ENCODE measurements around the gene PPIL1. TPM values are rescaled to one million over a fixed set of nuclear protein-coding genes. Genes with fewer than 3 reads are reported as not detected.

The PPIL1 gene
- polyA plus RNA-seq, 1 donor, result 35.1 TPM

DNA sequence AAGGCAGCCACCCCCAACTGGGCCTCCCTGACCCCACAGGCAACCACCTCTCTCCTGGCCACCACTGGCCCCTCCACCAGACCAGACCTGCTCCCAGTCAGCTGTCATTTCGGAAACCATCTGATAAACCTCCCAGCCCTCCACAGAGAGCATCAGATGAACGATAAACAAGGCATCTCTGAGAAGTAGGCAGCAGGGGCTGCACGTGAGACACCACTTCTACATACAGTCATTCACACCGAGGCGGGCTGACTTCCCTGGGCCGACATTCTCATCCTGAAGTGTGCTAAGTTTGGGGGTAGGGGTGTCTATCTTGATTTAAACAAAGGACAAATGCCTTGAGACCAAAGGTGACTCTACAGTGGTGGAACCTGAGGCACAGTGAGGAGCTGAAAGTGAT, 49.2 kb downstream of the PPIL1 start:
- no CpG with 5 or more reads among the region's 6 CpGs for WGBS (ENCODE audit: insufficient coverage, low lambda C conversion rate)
- no peak for DNase-seq

DNA sequence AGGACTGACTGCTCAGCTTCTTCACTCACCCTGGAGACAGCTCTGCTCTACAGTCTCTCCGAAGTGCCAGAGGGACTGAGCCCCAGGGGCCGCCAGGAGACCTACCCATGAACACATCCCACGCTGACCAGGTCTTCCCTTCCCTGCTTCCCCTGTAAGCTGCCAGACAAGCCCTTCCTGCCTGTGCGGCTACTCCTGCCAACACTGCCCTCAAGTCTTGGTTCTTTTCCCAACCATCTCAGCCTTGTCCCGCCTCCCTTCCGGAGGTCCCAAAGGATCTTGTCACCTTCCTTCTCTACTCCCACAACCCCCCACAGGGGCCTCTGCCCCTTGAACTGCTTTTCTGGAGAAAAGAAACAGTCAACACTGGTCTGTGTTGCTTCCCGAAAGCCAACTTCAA, 50.4 kb downstream of the PPIL1 start:
- no peak for DNase-seq
- 100% methylated on average over 1 of the region's 7 CpGs for WGBS (ENCODE audit: insufficient coverage, low lambda C conversion rate)
- Histone ChIP-seq H3K4me1 (ENCODE audit: control insufficient read depth, insufficient read depth, low read length) (peaks cover 2% of the 10 kb centered on the region), H3K9me3 (ENCODE audit: control insufficient read depth, low read depth, low read length) (no peaks in the 10 kb centered on the region), H3K27me3 (ENCODE audit: control insufficient read depth, insufficient read depth, low read length) (no peaks in the 10 kb centered on the region), H3K4me3 (ENCODE audit: low read length) (no peak overlapping the region), H3K27ac (ENCODE audit: low read length) (no peak overlapping the region), H3K36me3 (ENCODE audit: control insufficient read depth, insufficient read depth, low read length) (no peaks in the 10 kb centered on the region)

More for the DNA sequence above, 49.2 kb downstream of the PPIL1 start:
- Histone ChIP-seq H3K4me3 (ENCODE audit: low read length) (no peak overlapping the region), H3K36me3 (ENCODE audit: control insufficient read depth, insufficient read depth, low read length) (no peaks in the 10 kb centered on the region), H3K4me1 (ENCODE audit: control insufficient read depth, insufficient read depth, low read length) (peaks cover 10% of the 10 kb centered on the region), H3K9me3 (ENCODE audit: control insufficient read depth, low read depth, low read length) (no peaks in the 10 kb centered on the region), H3K27me3 (ENCODE audit: control insufficient read depth, insufficient read depth, low read length) (no peaks in the 10 kb centered on the region), H3K27ac (ENCODE audit: low read length) (no peak overlapping the region)

DNA sequence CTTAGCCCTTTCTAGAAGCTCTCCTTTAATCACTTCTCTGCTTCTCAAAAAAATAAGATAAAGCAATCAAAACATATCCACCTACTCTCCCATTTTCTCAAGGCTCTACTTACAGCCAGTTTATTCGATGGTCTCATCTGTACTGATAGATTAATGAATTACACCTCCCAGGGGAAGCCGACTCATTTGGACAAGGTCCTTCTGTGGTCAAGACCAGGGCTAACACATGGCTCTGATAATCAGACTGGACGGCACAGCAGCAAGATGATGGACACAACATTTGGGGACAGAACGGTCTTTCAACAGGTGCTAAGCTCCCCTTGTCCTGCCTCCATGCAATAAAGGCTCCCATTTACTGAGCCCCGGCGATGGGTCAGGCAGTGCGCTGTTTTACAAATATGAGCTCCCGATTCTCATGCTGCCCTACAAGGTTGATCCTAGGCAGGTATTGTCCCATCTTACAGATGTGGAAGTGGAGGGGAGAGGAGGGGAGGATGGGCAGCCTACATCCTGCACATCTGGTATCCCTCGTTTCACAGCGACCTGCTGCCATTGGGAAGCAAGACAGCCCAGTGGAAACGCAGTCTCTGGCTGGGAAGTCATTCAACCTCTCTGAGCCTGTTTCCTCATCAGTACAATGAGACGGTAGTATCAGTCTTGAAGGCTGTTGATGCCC, 51.0 kb downstream of the PPIL1 start:
- Histone ChIP-seq H3K27me3 (ENCODE audit: control insufficient read depth, insufficient read depth, low read length) (no peaks in the 10 kb centered on the region), H3K4me1 (ENCODE audit: control insufficient read depth, insufficient read depth, low read length) (peaks cover 2% of the 10 kb centered on the region), H3K9me3 (ENCODE audit: control insufficient read depth, low read depth, low read length) (no peaks in the 10 kb centered on the region), H3K4me3 (ENCODE audit: low read length) (no peak overlapping the region), H3K27ac (ENCODE audit: low read length) (no peak overlapping the region), H3K36me3 (ENCODE audit: control insufficient read depth, insufficient read depth, low read length) (no peaks in the 10 kb centered on the region)
- WGBS (ENCODE audit: insufficient coverage, low lambda C conversion rate), result no CpG with 5 or more reads among the region's 12 CpGs
- no peak for DNase-seq

DNA sequence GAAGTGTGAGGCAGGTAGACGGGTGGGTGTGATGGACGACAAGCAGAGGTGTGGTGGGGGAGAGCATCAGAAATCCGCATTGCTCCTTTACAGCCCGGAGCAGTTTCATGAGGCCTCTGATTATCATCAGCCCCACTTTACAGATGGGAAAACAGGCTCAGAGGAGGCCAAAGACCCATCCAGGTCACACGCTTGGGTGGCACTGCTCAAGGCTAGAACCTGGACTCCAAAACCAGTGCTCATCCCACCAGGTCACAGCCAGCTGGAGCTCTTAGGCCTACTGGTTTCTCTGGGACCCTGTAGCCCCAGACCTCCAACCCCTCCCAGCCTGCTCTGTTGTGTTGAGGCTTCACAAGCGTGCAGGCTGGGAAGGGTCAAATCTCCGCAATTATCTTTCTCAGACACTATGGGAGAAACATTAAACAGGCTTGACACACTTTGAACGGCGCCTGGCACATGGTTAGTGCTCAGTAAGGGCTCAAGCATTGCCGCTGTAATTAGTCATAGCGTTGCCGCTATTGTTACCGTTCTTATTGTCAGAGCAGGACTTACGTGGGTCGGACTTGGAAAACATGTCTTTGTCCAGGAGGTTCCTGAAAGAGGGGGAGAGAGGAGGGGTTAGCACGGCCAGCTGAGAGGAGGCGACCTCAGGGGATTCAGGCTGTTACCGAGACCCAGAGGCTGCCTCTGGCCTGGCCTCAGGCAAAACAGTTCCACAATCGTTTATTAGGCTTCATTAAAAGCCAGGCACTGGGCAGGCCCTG, 51.9 kb downstream of the PPIL1 start:
- Histone ChIP-seq H3K4me3 (ENCODE audit: low read length) (no peak overlapping the region), H3K4me1 (ENCODE audit: control insufficient read depth, insufficient read depth, low read length) (peaks cover 2% of the 10 kb centered on the region), H3K27ac (ENCODE audit: low read length) (no peak overlapping the region), H3K9me3 (ENCODE audit: control insufficient read depth, low read depth, low read length) (no peaks in the 10 kb centered on the region), H3K27me3 (ENCODE audit: control insufficient read depth, insufficient read depth, low read length) (no peaks in the 10 kb centered on the region), H3K36me3 (ENCODE audit: control insufficient read depth, insufficient read depth, low read length) (no peaks in the 10 kb centered on the region)
- 90% methylated on average over 2 of the region's 19 CpGs for WGBS (ENCODE audit: insufficient coverage, low lambda C conversion rate)
- no peak for DNase-seq

DNA sequence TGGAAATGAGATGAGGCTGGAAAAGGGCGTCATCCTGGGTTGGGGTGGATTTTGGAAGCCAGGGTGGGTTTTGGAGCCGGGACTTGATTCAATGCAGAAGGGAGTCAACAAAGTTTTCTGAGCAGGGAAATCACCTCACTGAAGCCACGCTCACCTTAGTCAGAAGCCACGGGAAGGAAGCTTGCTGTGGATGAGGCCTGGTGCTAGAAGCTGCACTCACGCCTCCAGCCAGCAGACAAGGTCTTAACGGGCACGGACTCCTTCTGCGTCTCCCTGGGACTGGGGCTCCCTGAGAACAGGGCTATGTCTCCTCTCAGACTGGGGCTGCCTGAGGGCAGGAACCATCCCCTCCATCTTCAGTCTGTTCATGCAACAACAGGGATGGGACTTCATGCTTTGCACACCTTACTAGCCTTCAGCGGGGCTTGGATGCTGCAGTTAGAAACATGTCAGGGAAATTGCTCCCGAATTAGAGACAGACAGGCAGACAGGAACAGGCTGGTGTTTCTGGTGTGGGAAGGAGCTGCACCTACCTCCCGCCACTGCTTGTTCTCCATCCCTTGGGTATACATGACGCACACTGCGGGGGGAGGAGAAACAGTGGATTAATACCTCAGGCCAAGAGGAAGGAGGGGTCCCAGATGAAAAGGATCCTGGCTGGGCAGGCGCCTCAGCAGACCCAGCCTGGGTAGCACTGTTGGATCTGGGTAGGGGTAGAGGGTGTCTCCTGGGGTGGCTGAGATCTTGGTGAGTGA, 52.8 kb downstream of the PPIL1 start:
- WGBS (ENCODE audit: insufficient coverage, low lambda C conversion rate), result no CpG with 5 or more reads among the region's 14 CpGs
- no peak overlapping the region for H3K27ac ChIP-seq (ENCODE audit: low read length)
- peaks cover 2% of the 10 kb centered on the region for H3K4me1 ChIP-seq (ENCODE audit: control insufficient read depth, insufficient read depth, low read length)
- no peaks in the 10 kb centered on the region for H3K27me3 ChIP-seq (ENCODE audit: control insufficient read depth, insufficient read depth, low read length)
- no peak for DNase-seq
- H3K36me3 ChIP-seq (ENCODE audit: control insufficient read depth, insufficient read depth, low read length), result no peaks in the 10 kb centered on the region
- no peaks in the 10 kb centered on the region for H3K9me3 ChIP-seq (ENCODE audit: control insufficient read depth, low read depth, low read length)
- H3K4me3 ChIP-seq (ENCODE audit: low read length), result no peak overlapping the region

GRCh38 chr6:36820700-36821580, 53.7 kb downstream of the PPIL1 start:
- Histone ChIP-seq H3K36me3 (ENCODE audit: control insufficient read depth, insufficient read depth, low read length) (no peaks in the 10 kb centered on the region), H3K4me3 (ENCODE audit: low read length) (no peak overlapping the region), H3K9me3 (ENCODE audit: control insufficient read depth, low read depth, low read length) (no peaks in the 10 kb centered on the region), H3K4me1 (ENCODE audit: control insufficient read depth, insufficient read depth, low read length) (peaks cover 2% of the 10 kb centered on the region), H3K27ac (ENCODE audit: low read length) (peak overlapping the region; percentile 41), H3K27me3 (ENCODE audit: control insufficient read depth, insufficient read depth, low read length) (no peaks in the 10 kb centered on the region)
- DNase-seq, result peak; percentile 45 to 57
- WGBS (ENCODE audit: insufficient coverage, low lambda C conversion rate), result 44% methylated on average over 3 of the region's 12 CpGs

DNA sequence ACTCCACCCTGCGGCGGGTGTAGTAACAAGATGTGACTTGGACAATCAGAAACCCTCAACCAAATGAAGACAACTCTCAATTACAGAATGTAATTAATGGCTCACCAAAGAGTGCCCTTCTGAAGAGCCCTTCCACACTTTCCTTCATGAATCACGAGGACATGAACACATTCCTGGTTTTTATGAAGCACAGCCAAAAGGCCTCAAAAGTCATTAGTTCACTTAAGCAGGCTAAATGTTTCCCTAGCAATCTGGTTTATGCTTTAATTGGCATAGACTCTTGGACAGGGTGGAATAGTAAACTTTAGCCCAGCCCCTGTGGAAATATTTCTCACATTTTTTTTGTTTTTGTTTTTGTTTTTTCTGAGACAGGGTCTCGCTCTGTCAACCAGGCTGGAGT, 55.8 kb downstream of the PPIL1 start:
- Histone ChIP-seq H3K36me3 (ENCODE audit: control insufficient read depth, insufficient read depth, low read length) (no peaks in the 10 kb centered on the region), H3K4me3 (ENCODE audit: low read length) (no peak overlapping the region), H3K27me3 (ENCODE audit: control insufficient read depth, insufficient read depth, low read length) (no peaks in the 10 kb centered on the region), H3K27ac (ENCODE audit: low read length) (no peak overlapping the region), H3K4me1 (ENCODE audit: control insufficient read depth, insufficient read depth, low read length) (peaks cover 2% of the 10 kb centered on the region), H3K9me3 (ENCODE audit: control insufficient read depth, low read depth, low read length) (no peaks in the 10 kb centered on the region)
- DNase-seq, result no peak
- WGBS (ENCODE audit: insufficient coverage, low lambda C conversion rate), result no CpG with 5 or more reads among the region's 4 CpGs

GRCh38 chr6:36817847-36818246, 56.8 kb downstream of the PPIL1 start:
- H3K36me3 ChIP-seq (ENCODE audit: control insufficient read depth, insufficient read depth, low read length), result no peaks in the 10 kb centered on the region
- peaks cover 2% of the 10 kb centered on the region for H3K4me1 ChIP-seq (ENCODE audit: control insufficient read depth, insufficient read depth, low read length)
- no peak overlapping the region for H3K27ac ChIP-seq (ENCODE audit: low read length)
- H3K9me3 ChIP-seq (ENCODE audit: control insufficient read depth, low read depth, low read length), result no peaks in the 10 kb centered on the region
- no peak overlapping the region for H3K4me3 ChIP-seq (ENCODE audit: low read length)
- WGBS (ENCODE audit: insufficient coverage, low lambda C conversion rate), result no CpG with 5 or more reads among the region's 3 CpGs
- no peak for DNase-seq
- H3K27me3 ChIP-seq (ENCODE audit: control insufficient read depth, insufficient read depth, low read length), result no peaks in the 10 kb centered on the region

- H3K4me1 ChIP-seq (ENCODE audit: control insufficient read depth, insufficient read depth, low read length), result peaks cover 2% of the 10 kb centered on the region
- H3K4me3 ChIP-seq (ENCODE audit: low read length), result no peak overlapping the region
- H3K27ac ChIP-seq (ENCODE audit: low read length), result no peak overlapping the region
- H3K27me3 ChIP-seq (ENCODE audit: control insufficient read depth, insufficient read depth, low read length), result no peaks in the 10 kb centered on the region
- H3K36me3 ChIP-seq (ENCODE audit: control insufficient read depth, insufficient read depth, low read length), result no peaks in the 10 kb centered on the region
- no peak for DNase-seq
- no CpG with 5 or more reads among the region's 9 CpGs for WGBS (ENCODE audit: insufficient coverage, low lambda C conversion rate)
- H3K9me3 ChIP-seq (ENCODE audit: control insufficient read depth, low read depth, low read length), result no peaks in the 10 kb centered on the region
Observed at GRCh38 chr6:36817176-36817817, 57.3 kb downstream of the PPIL1 start.

Measured in large intestine (tissue), 3 donors.